ENCODE results near the gene METTL26.

METTL26 gene

GRCh38 chr16:676913-677312 lies 40.8 kb upstream of the METTL26 start:
- no peak overlapping the region for H3K4me2 ChIP-seq (ENCODE audit: low read depth, low read length, poor library complexity, severe bottlenecking)
- no peaks in the 10 kb centered on the region for H3F3A ChIP-seq (ENCODE audit: low read depth)
- H3K9ac ChIP-seq (ENCODE audit: low read depth, low read length, poor library complexity, severe bottlenecking), result no peak overlapping the region
- H3K36me3 ChIP-seq (ENCODE audit: insufficient read depth, low read length), result no peaks in the 10 kb centered on the region
- H3K79me2 ChIP-seq (ENCODE audit: insufficient read depth, low read length), result peaks cover 13% of the 10 kb centered on the region; the same call in 1 of the 2 replicates
- no peak for TF ChIP-seq EZH2phosphoT487 (IDR thresholded peaks at IDR 0.05; ENCODE audit: borderline replicate concordance)
- TF ChIP-seq, protein P1, sequence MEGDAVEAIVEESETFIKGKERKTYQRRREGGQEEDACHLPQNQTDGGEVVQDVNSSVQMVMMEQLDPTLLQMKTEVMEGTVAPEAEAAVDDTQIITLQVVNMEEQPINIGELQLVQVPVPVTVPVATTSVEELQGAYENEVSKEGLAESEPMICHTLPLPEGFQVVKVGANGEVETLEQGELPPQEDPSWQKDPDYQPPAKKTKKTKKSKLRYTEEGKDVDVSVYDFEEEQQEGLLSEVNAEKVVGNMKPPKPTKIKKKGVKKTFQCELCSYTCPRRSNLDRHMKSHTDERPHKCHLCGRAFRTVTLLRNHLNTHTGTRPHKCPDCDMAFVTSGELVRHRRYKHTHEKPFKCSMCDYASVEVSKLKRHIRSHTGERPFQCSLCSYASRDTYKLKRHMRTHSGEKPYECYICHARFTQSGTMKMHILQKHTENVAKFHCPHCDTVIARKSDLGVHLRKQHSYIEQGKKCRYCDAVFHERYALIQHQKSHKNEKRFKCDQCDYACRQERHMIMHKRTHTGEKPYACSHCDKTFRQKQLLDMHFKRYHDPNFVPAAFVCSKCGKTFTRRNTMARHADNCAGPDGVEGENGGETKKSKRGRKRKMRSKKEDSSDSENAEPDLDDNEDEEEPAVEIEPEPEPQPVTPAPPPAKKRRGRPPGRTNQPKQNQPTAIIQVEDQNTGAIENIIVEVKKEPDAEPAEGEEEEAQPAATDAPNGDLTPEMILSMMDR (conservative IDR thresholded peaks at IDR 0.05; ENCODE audit: low read length), result no peak
- no peaks in the 10 kb centered on the region for H3K9me2 ChIP-seq (replicated peaks; ENCODE audit: low read depth, low read length)
- H3K9me3 ChIP-seq (ENCODE audit: insufficient read depth, low read depth, low read length), result no peaks in the 10 kb centered on the region
- H3K4me1 ChIP-seq (ENCODE audit: insufficient read depth, low read length, poor library complexity, severe bottlenecking), result peaks cover 4% of the 10 kb centered on the region
- H3K27me3 ChIP-seq (ENCODE audit: insufficient read depth, low read length, poor library complexity, severe bottlenecking), result no peaks in the 10 kb centered on the region
- no peak overlapping the region for H3K4me3 ChIP-seq (ENCODE audit: low read length, poor library complexity, severe bottlenecking)
- H4K20me1 ChIP-seq (ENCODE audit: insufficient read depth, low read length, poor library complexity, severe bottlenecking), result peaks cover 2% of the 10 kb centered on the region
- no peak overlapping the region for H2AFZ ChIP-seq (ENCODE audit: low read length)

- H3K4me3 ChIP-seq (ENCODE audit: low read length, poor library complexity, severe bottlenecking), result no peak overlapping the region
- TF ChIP-seq, protein P1 (conservative IDR thresholded peaks at IDR 0.05; ENCODE audit: low read length), result no peak
- no peak for TF ChIP-seq EZH2phosphoT487 (IDR thresholded peaks at IDR 0.05; ENCODE audit: borderline replicate concordance)
- no peaks in the 10 kb centered on the region for H3K9me3 ChIP-seq (ENCODE audit: insufficient read depth, low read depth, low read length)
- H3K36me3 ChIP-seq (ENCODE audit: insufficient read depth, low read length), result no peaks in the 10 kb centered on the region
- no peak overlapping the region for H3K4me2 ChIP-seq (ENCODE audit: low read depth, low read length, poor library complexity, severe bottlenecking)
- peaks cover 4% of the 10 kb centered on the region for H3K4me1 ChIP-seq (ENCODE audit: insufficient read depth, low read length, poor library complexity, severe bottlenecking)
- H3K27me3 ChIP-seq (ENCODE audit: insufficient read depth, low read length, poor library complexity, severe bottlenecking), result no peaks in the 10 kb centered on the region
- H3K9ac ChIP-seq (ENCODE audit: low read depth, low read length, poor library complexity, severe bottlenecking), result no peak overlapping the region
- H3K79me2 ChIP-seq (ENCODE audit: insufficient read depth, low read length), result peaks cover 9% of the 10 kb centered on the region; the same call in 1 of the 2 replicates
- H3K9me2 ChIP-seq (replicated peaks; ENCODE audit: low read depth, low read length), result no peaks in the 10 kb centered on the region
- H2AFZ ChIP-seq (ENCODE audit: low read length), result no peak overlapping the region
- H3F3A ChIP-seq (ENCODE audit: low read depth), result no peaks in the 10 kb centered on the region
- peaks cover 2% of the 10 kb centered on the region for H4K20me1 ChIP-seq (ENCODE audit: insufficient read depth, low read length, poor library complexity, severe bottlenecking)
Observed at GRCh38 chr16:676565-676902, 40.4 kb upstream of the METTL26 start.

DNA sequence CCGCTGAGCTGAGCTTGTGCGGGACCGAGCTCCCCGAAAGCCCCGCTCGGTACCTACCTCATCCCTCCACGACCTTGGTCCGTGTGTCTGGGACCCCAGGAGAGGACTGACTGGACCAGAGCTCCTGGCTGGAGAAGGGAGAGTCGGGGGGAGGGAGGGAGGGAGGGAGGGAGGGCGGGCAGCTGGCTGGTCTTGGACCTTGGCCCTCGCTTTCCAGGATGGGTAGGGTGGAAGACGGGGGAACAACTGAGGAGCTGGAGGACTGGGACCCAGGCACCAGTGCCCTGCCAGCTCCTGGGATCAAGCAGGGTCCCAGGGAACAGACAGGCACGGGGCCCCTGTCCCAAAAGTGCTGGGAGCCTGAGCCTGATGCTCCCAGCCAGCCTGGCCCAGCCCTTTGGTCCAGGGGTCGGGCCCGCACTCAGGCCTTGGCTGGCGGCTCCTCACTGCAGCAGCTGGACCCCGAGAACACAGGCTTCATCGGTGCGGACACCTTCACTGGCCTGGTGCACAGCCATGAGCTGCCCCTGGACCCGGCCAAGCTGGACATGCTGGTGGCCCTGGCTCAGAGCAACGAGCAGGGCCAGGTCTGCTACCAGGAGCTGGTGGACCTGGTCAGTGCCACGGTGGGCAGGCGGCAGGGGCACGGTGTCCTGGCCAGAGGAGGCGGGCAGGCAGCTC lies 39.9 kb upstream of the METTL26 start:
- H3F3A ChIP-seq (ENCODE audit: low read depth), result no peaks in the 10 kb centered on the region
- H3K9me2 ChIP-seq (replicated peaks; ENCODE audit: low read depth, low read length), result no peaks in the 10 kb centered on the region
- H3K79me2 ChIP-seq (ENCODE audit: insufficient read depth, low read length), result peaks cover 4% of the 10 kb centered on the region; the same call in 1 of the 2 replicates
- H3K9me3 ChIP-seq (ENCODE audit: insufficient read depth, low read depth, low read length), result no peaks in the 10 kb centered on the region
- H4K20me1 ChIP-seq (ENCODE audit: insufficient read depth, low read length, poor library complexity, severe bottlenecking), result no peaks in the 10 kb centered on the region
- H3K36me3 ChIP-seq (ENCODE audit: insufficient read depth, low read length), result no peaks in the 10 kb centered on the region
- H3K4me1 ChIP-seq (ENCODE audit: insufficient read depth, low read length, poor library complexity, severe bottlenecking), result peaks cover 4% of the 10 kb centered on the region
- no peaks in the 10 kb centered on the region for H3K27me3 ChIP-seq (ENCODE audit: insufficient read depth, low read length, poor library complexity, severe bottlenecking)
- H3K4me2 ChIP-seq (ENCODE audit: low read depth, low read length, poor library complexity, severe bottlenecking), result no peak overlapping the region
- H3K4me3 ChIP-seq (ENCODE audit: low read length, poor library complexity, severe bottlenecking), result no peak overlapping the region
- no peak overlapping the region for H3K9ac ChIP-seq (ENCODE audit: low read depth, low read length, poor library complexity, severe bottlenecking)
- no peak overlapping the region for H2AFZ ChIP-seq (ENCODE audit: low read length)
- TF ChIP-seq, protein P1 (conservative IDR thresholded peaks at IDR 0.05; ENCODE audit: low read length), result no peak
- no peak for TF ChIP-seq EZH2phosphoT487 (IDR thresholded peaks at IDR 0.05; ENCODE audit: borderline replicate concordance)

Data from Loucy (cell line).